Measurements from ENCODE around the gene KIAA0319L.

Gene KIAA0319L

DNA sequence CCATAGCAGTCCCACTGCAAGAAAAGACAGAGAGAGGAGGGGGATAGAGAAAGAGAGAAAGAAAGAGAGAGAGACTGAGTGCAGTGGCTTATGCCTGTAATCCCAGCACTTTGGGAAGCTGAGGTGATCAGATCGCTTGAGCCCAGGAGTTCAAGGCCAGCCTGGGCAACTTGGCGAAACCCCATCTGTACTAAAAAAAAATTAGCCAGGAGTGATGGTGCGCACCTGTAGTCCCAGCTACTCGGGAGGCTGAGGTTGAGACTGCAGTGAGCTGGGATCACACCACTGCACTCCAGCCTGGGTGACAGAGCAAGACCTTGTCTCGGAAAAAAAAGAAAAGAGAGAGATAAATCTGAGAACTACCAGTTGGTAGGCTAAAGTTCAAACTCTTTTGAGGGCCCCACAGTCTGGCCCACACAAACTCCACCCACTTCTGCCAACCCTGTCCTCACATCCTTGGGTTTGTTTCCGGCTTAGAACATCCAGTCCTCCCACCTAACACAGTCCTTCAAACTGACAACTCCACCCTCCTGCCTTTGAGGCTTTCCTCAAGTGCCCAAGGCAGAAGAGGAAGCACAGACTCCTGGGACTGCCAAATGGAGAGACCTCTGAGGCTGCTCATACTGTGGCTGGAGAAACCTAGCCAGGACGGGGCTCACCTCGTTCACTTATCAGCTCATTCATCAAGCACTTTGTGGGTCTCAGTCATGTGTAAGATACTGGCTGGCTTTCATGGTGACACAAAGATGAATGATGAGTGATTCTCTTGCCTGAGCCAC, 36.0 kb upstream of the KIAA0319L start:
- no peak overlapping the region for H3K27ac ChIP-seq
- in situ Hi-C loops (cut with HindIII; ENCODE audit: low pct_ligation_motif_present, low sequenced_read_pairs), result no loop called here
- no peak for DNase-seq

DNA sequence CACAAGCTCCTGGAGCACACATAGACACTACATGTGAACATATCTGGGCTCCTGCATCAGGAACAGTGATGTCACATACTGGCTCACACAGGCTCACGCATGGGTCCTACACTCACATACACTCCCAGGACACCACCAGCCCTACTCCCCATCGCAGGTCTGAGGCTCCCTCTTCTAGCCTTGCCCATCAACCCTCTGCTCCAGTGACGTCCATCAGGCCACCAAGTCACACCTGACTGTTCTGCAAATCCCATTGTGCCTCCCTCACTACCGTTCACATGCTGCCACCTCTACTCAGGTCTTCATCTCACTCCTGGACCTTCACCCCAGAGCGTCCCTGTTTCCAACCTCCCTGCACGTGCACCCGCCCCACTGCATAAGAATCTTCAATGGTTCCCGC, 34.0 kb upstream of the KIAA0319L start:
- in situ Hi-C loops (cut with HindIII; ENCODE audit: low pct_ligation_motif_present, low sequenced_read_pairs), result no loop called here
- DNase-seq, result no peak
- Histone ChIP-seq H3K27me3 (replicated peaks) (no peaks in the 10 kb centered on the region), H3K27ac (no peak overlapping the region), H3K36me3 (replicated peaks) (no peaks in the 10 kb centered on the region), H3K4me3 (ENCODE audit: low read depth, low read length) (no peak overlapping the region)
- TF ChIP-seq, protein P1, sequence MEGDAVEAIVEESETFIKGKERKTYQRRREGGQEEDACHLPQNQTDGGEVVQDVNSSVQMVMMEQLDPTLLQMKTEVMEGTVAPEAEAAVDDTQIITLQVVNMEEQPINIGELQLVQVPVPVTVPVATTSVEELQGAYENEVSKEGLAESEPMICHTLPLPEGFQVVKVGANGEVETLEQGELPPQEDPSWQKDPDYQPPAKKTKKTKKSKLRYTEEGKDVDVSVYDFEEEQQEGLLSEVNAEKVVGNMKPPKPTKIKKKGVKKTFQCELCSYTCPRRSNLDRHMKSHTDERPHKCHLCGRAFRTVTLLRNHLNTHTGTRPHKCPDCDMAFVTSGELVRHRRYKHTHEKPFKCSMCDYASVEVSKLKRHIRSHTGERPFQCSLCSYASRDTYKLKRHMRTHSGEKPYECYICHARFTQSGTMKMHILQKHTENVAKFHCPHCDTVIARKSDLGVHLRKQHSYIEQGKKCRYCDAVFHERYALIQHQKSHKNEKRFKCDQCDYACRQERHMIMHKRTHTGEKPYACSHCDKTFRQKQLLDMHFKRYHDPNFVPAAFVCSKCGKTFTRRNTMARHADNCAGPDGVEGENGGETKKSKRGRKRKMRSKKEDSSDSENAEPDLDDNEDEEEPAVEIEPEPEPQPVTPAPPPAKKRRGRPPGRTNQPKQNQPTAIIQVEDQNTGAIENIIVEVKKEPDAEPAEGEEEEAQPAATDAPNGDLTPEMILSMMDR (IDR thresholded peaks at IDR 0.05; ENCODE audit: low read depth, low read length, missing control alignments), result no peak

More for the DNA sequence above, 36.0 kb upstream of the KIAA0319L start:
- H3K4me3 ChIP-seq (ENCODE audit: low read depth, low read length), result no peak overlapping the region
- H3K27me3 ChIP-seq (replicated peaks), result no peaks in the 10 kb centered on the region
- peaks cover 4% of the 10 kb centered on the region for H3K36me3 ChIP-seq (replicated peaks)
- TF ChIP-seq, protein P1 (IDR thresholded peaks at IDR 0.05; ENCODE audit: low read depth, low read length, missing control alignments), result no peak

DNA sequence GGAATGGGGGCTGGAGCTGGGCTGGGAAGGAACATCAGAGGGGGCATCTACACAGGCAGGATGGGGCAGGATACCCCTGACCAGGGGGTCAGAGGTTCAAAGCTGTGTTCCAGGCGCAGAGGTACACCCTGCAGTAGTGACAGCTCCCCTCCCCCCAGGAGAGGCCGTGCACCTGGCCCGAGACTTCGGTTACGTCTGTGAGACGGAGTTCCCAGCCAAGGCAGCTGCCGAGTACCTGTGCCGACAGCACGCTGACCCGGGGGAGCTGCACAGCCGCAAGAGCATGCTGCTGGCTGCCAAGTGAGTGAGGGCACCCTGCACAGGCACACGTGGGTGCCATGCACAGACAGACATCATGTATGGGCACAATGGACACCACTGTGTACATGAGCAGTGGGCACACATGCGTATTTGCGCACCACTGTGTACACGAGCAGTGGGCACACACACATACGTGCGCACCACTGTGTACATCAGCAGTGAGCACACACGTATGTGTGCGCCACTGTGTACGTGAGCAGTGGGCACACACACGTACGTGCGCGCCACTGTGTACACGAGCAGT, 33.4 kb upstream of the KIAA0319L start:
- no peaks in the 10 kb centered on the region for H3K36me3 ChIP-seq (replicated peaks)
- H3K27ac ChIP-seq, result no peak overlapping the region
- no peak overlapping the region for H3K4me3 ChIP-seq (ENCODE audit: low read depth, low read length)
- H3K27me3 ChIP-seq (replicated peaks), result no peaks in the 10 kb centered on the region
- DNase-seq, result no peak
- in situ Hi-C loops (cut with HindIII; ENCODE audit: low pct_ligation_motif_present, low sequenced_read_pairs), result no loop called here
- TF ChIP-seq, protein P1 (IDR thresholded peaks at IDR 0.05; ENCODE audit: low read depth, low read length, missing control alignments), result no peak

DNA sequence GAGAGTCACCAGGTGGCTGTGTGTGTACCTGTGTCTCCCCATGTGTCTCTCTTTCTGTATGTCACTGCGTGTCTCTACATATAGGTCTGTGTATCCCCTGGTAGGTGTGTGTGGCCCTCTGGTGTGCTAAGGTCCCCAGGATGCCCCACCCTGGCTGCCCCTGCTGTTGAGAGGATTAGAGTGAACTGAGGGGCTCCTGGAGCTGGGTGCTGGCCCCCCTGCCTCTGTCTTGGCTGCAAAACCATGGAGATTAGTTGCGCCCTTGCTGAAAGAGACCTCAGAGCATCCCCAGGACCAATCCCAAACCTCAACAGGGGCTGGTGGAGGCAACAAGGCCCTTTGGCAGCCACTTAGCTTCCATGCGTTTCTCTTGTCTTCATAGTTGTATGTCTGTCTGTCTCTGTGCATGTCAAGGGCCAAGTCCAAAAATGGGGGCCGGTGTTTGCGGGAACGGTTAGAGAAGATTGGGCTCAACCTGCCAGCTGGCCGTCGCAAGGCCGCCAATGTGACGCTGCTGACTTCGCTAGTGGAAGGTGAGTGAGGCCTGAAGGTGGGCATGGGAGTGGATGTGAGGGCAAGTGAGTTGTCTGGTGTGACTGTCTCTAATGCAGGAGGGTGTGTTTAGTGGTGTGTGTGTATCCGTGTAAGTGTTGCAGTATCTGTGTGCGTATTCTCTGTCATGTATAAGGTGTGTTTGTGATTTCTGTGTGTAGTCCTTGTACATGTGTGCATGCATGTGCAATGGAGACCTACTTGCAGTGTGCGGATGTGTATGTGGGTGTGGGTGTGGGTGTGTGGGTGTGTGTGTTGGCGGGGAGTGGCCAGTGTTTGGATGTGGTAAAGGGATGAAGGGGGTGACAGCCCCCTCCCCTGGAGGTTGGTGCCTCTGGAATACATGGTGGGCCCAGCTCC, 32.6 kb upstream of the KIAA0319L start:
- TF ChIP-seq, protein P1 (IDR thresholded peaks at IDR 0.05; ENCODE audit: low read depth, low read length, missing control alignments), result no peak
- no peaks in the 10 kb centered on the region for H3K36me3 ChIP-seq (replicated peaks)
- in situ Hi-C loops (cut with HindIII; ENCODE audit: low pct_ligation_motif_present, low sequenced_read_pairs), result no loop called here
- H3K4me3 ChIP-seq (ENCODE audit: low read depth, low read length), result no peak overlapping the region
- no peak for DNase-seq
- H3K27ac ChIP-seq, result no peak overlapping the region
- no peaks in the 10 kb centered on the region for H3K27me3 ChIP-seq (replicated peaks)

DNA sequence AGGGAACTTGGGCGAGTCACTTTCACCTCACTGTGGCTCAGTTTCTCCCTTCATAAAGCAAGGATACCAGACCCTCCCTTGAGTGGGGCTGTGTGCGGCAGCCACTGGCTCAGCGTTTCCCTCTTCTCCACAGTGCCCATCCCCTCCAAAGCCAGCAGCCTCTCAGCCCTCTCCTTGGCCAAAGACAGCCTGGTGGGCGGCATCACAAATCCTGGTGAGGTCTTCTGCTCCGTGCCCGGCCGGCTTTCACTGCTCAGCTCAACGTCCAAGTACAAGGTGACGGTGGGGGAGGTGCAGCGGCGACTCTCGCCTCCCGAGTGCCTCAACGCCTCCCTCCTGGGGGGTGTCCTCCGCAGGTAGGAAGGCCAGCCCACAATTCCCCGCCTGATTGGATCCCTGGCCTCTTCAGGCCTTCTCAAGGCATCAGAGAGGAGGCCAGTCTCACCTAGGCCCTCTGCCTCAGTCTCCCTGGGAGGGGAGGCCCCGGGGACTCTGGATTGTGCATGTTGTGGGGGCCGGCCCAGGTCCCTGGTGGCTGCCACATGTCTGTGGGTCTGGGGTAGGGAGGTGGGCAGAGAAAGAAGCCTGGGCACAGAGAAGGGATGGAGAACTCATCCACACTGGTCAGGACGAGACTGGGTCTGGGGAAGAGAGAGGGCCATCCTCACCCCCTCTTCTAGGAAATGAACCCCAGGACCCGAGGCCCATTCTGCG, 31.2 kb upstream of the KIAA0319L start:
- no peak for DNase-seq
- no peak overlapping the region for H3K4me3 ChIP-seq (ENCODE audit: low read depth, low read length)
- H3K27ac ChIP-seq, result no peak overlapping the region
- TF ChIP-seq, protein P1 (IDR thresholded peaks at IDR 0.05; ENCODE audit: low read depth, low read length, missing control alignments), result no peak
- in situ Hi-C loops (cut with HindIII; ENCODE audit: low pct_ligation_motif_present, low sequenced_read_pairs), result no loop called here
- no peaks in the 10 kb centered on the region for H3K36me3 ChIP-seq (replicated peaks)
- no peaks in the 10 kb centered on the region for H3K27me3 ChIP-seq (replicated peaks)

Measured in brain microvascular endothelial cell (primary cell).